IMR-90 (cell line): Measurements from ENCODE around the gene ANO4. TPM values are rescaled to one million over a fixed set of nuclear protein-coding genes. Genes with fewer than 3 reads are reported as not detected.
A peak's percentile ranks its signal among the peaks of the same experiment; 100 is the strongest.

Experiments
- ATAC-seq: fragments of 200-7000 bp; cut with Tn5 transposase; 2 replicates; pipeline ENCODE4 v1.9.1; 2020; ENCODE audit warnings: low read depth, mild to moderate bottlenecking, moderate library complexity
- BruUV-seq: library from RNA; stranded (reverse); fragments of 400-500 nt; replicated peaks from 2 replicates; lab custom pipeline; 2021; lab: Mats Ljungman, UMichigan
- CTCF ChIA-PET: fragments of 300-600 bp; formaldehyde crosslinking; extraction: SDS; loops from one replicate; lab custom pipeline; 2021; ENCODE audit warnings: antibody characterized with exemption; lab: Yijun Ruan, JAX
- POLR2A ChIA-PET: fragments of 300-600 bp; sonication (Branson Sonifier 250); formaldehyde crosslinking; loops from one replicate; lab custom pipeline; 2022; ENCODE audit warnings: antibody characterized with exemption; ENCODE audit not compliant: unreplicated experiment; lab: Charles Lee
- DNase-seq: peaks from one replicate; pipeline ENCODE4 v3.0.0; 2013
- H2AFZ ChIP-seq: replicated peaks from 2 replicates; pipeline ENCODE3; 2013; ENCODE audit warnings: low read length, mild to moderate bottlenecking; ENCODE audit not compliant: poor library complexity
- H2AK5ac ChIP-seq: 2 replicates; pipeline ENCODE4 v1.6.1; 2013; ENCODE audit warnings: low read depth, low read length, inconsistent platforms
- H2AK9ac ChIP-seq: replicated peaks from 2 replicates; pipeline ENCODE3; 2013; ENCODE audit warnings: mild to moderate bottlenecking, low read depth, low read length, moderate library complexity; ENCODE audit not compliant: poor library complexity
- H2BK120ac ChIP-seq: 2 replicates; pipeline ENCODE4 v1.6.1; 2013; ENCODE audit warnings: low read depth, low read length, inconsistent platforms
- H2BK15ac ChIP-seq: 3 replicates; pipeline ENCODE4 v1.6.1; 2013; ENCODE audit warnings: low read depth, low read length, inconsistent platforms
- H2BK20ac ChIP-seq: 2 replicates; pipeline ENCODE4 v1.6.1; 2013; ENCODE audit warnings: low read depth, mild to moderate bottlenecking, inconsistent platforms, low read length, moderate library complexity
- H2BK5ac ChIP-seq: 2 replicates; pipeline ENCODE4 v1.6.1; 2013; ENCODE audit warnings: mild to moderate bottlenecking, low read depth, low read length, inconsistent platforms; ENCODE audit not compliant: poor library complexity, severe bottlenecking
- H3K14ac ChIP-seq: replicated peaks from 2 replicates; pipeline ENCODE4 v1.6.1; 2013; ENCODE audit warnings: low read depth, low read length, inconsistent platforms
- H3K18ac ChIP-seq: 2 replicates; pipeline ENCODE4 v1.6.1; 2013; ENCODE audit warnings: low read depth, low read length, control low read depth
- H3K23ac ChIP-seq: 2 replicates; pipeline ENCODE4 v1.6.1; 2013; ENCODE audit warnings: low read depth, low read length, inconsistent platforms
- H3K27ac ChIP-seq: 2 replicates; pipeline ENCODE4 v1.5.1; 2013; ENCODE audit warnings: mild to moderate bottlenecking, control low read depth, low read length; ENCODE audit not compliant: insufficient read depth
- H3K27me3 ChIP-seq: 2 replicates; pipeline ENCODE4 v1.6.1; 2013; ENCODE audit warnings: low read length; ENCODE audit not compliant: control insufficient read depth, insufficient read depth
- H3K36me3 ChIP-seq: 2 replicates; pipeline ENCODE4 v1.6.1; 2013; ENCODE audit warnings: low read length, mixed read lengths; ENCODE audit not compliant: control insufficient read depth, insufficient read depth
- H3K4ac ChIP-seq: 2 replicates; pipeline ENCODE4 v1.6.1; 2013; ENCODE audit warnings: low read depth, low read length, inconsistent platforms
- H3K4me1 ChIP-seq: 2 replicates; pipeline ENCODE4 v1.6.1; 2013; ENCODE audit warnings: low read length, mixed read lengths; ENCODE audit not compliant: control insufficient read depth, insufficient read depth
- H3K4me2 ChIP-seq: 2 replicates; pipeline ENCODE4 v1.6.1; 2013; ENCODE audit warnings: low read depth, mild to moderate bottlenecking, control low read depth, low read length, moderate library complexity
- H3K4me3 ChIP-seq: 2 replicates; pipeline ENCODE4 v1.5.1; 2013; ENCODE audit warnings: low read depth, mild to moderate bottlenecking, control low read depth, low read length, moderate library complexity; ENCODE audit not compliant: insufficient read depth
- H3K56ac ChIP-seq: 2 replicates; pipeline ENCODE4 v1.6.1; 2013; ENCODE audit warnings: low read length, inconsistent platforms; ENCODE audit not compliant: insufficient read depth; ENCODE audit errors: extremely low read depth
- H3K79me1 ChIP-seq, 2 experiments: 2 replicates each; pipeline ENCODE4 v1.6.1; 2013; ENCODE audit warnings: low read length in 2 of 2, inconsistent platforms in 1 of 2, low read depth in 1 of 2
- H3K9ac ChIP-seq: 2 replicates; pipeline ENCODE4 v1.6.1; 2013; ENCODE audit warnings: low read depth, low read length, control low read depth
- H3K9me1 ChIP-seq: 2 replicates; pipeline ENCODE4 v1.6.1; 2013; ENCODE audit warnings: low read length, inconsistent platforms; ENCODE audit not compliant: insufficient read depth
- H3K9me3 ChIP-seq: 2 replicates; pipeline ENCODE4 v1.6.1; 2013; ENCODE audit warnings: low read length; ENCODE audit not compliant: control insufficient read depth, insufficient read depth
- H4K20me1 ChIP-seq: 2 replicates; pipeline ENCODE4 v1.6.1; 2013; ENCODE audit warnings: low read length, inconsistent platforms; ENCODE audit not compliant: insufficient read depth
- H4K5ac ChIP-seq: 2 replicates; pipeline ENCODE4 v1.6.1; 2013; ENCODE audit warnings: mild to moderate bottlenecking, low read depth, low read length, control low read depth
- H4K8ac ChIP-seq, 2 experiments: 2 replicates each; pipeline ENCODE4 v1.6.1; 2013; ENCODE audit warnings: low read depth in 2 of 2, low read length in 2 of 2, control low read depth in 1 of 2, inconsistent platforms in 1 of 2
- H4K91ac ChIP-seq: 2 replicates; pipeline ENCODE4 v1.6.1; 2013; ENCODE audit warnings: low read depth, low read length, inconsistent platforms; ENCODE audit not compliant: insufficient read depth
- BHLHE40 ChIP-seq: fragments of 150-350 bp; IDR thresholded peaks from 2 replicates; pipeline ENCODE4 v1.6.1; 2016; ENCODE audit warnings: mild to moderate bottlenecking, low read depth, low read length
- CEBPB ChIP-seq: IDR thresholded peaks from 2 replicates; pipeline ENCODE4 v1.6.1; 2012; ENCODE audit warnings: low read depth, low read length, improper control_type of control experiment
- CHD1 ChIP-seq: IDR thresholded peaks from 2 replicates; pipeline ENCODE4 v1.6.1; 2012; ENCODE audit warnings: low read depth, low read length, improper control_type of control experiment
- CTCF ChIP-seq: conservative IDR thresholded peaks from 2 replicates; pipeline ENCODE4 v1.5.1; 2012; ENCODE audit warnings: mild to moderate bottlenecking, low read depth, low read length, improper control_type of control experiment
- ELK1 ChIP-seq: fragments of 150-350 bp; IDR thresholded peaks from 2 replicates; pipeline ENCODE4 v1.6.1; 2016; ENCODE audit warnings: low read depth, mild to moderate bottlenecking, low read length, moderate library complexity, borderline replicate concordance
- FOS ChIP-seq: fragments of 150-350 bp; IDR thresholded peaks from 2 replicates; pipeline ENCODE4 v1.6.1; 2016; ENCODE audit warnings: low read depth, low read length
- MAFK ChIP-seq: IDR thresholded peaks from 2 replicates; pipeline ENCODE4 v1.6.1; 2012; ENCODE audit warnings: low read depth, low read length, improper control_type of control experiment
- MXI1 ChIP-seq: IDR thresholded peaks from 2 replicates; pipeline ENCODE4 v1.6.1; 2012; ENCODE audit warnings: low read depth, mild to moderate bottlenecking, low read length, moderate library complexity, borderline replicate concordance
- NFE2L2 ChIP-seq: fragments of 150-350 bp; IDR thresholded peaks from 2 replicates; pipeline ENCODE4 v1.6.1; 2016; ENCODE audit warnings: low read depth, mild to moderate bottlenecking, low read length
- POLR2A ChIP-seq: IDR thresholded peaks from 2 replicates; pipeline ENCODE4 v1.6.1; 2012; ENCODE audit warnings: mild to moderate bottlenecking, low read depth, low read length
- RAD21 ChIP-seq: IDR thresholded peaks from 2 replicates; pipeline ENCODE4 v1.6.1; 2012; ENCODE audit warnings: low read length, improper control_type of control experiment
- RCOR1 ChIP-seq: IDR thresholded peaks from 2 replicates; pipeline ENCODE4 v1.6.1; 2012; ENCODE audit warnings: mild to moderate bottlenecking, low read length, improper control_type of control experiment; ENCODE audit not compliant: insufficient replicate concordance
- RFX5 ChIP-seq: IDR thresholded peaks from 2 replicates; pipeline ENCODE4 v1.8.0; 2012; ENCODE audit warnings: low read depth, mild to moderate bottlenecking, low read length, moderate library complexity
- SMC3 ChIP-seq: fragments of 150-350 bp; IDR thresholded peaks from 2 replicates; pipeline ENCODE4 v1.6.1; 2016; ENCODE audit warnings: low read depth, mild to moderate bottlenecking, antibody characterized with exemption, low read length, moderate library complexity
- USF2 ChIP-seq: fragments of 150-350 bp; IDR thresholded peaks from 2 replicates; pipeline ENCODE4 v1.6.1; 2017; ENCODE audit warnings: mild to moderate bottlenecking, antibody characterized with exemption, low read length, low read depth
- WGBS, 2 experiments: methylation state at CpG; one replicate each; pipeline versions ENCODE4 v1.1.5 to v1.1.7; 2013; ENCODE audit warnings: missing lambda C conversion rate in 2 of 2; ENCODE audit not compliant: insufficient read length in 1 of 2; ENCODE audit errors: extremely low coverage in 2 of 2; 5-methylcytosine and 5-hydroxymethylcytosine counted together
- dilution Hi-C: fragments of 300-500 bp; cut with HindIII; formaldehyde crosslinking; loops from one replicate; pipeline ENCODE4 v1.14.3; 2018; ENCODE audit warnings: low sequenced_read_pairs; ENCODE audit not compliant: unreplicated experiment
- in situ Hi-C: fragments of 300-500 bp; cut with MboI; formaldehyde crosslinking; loops from 3 replicates; pipeline ENCODE4 v1.14.3; 2019; ENCODE audit warnings: low sequenced_read_pairs, inconsistent platforms, mixed read lengths
- intact Hi-C: fragments of 100-400 bp; cut with micrococcal nuclease; formaldehyde crosslinking; loops from 2 replicates; pipeline ENCODE4 v1.10.0; 2022
- polyA plus RNA-seq, 3 experiments: library from polyadenylated mRNA; depleted of rRNA; stranded (reverse); fragments of >200 nt; gene quantifications; 2 replicates each; pipeline ENCODE4 v1.2.3, GENCODE V29; 2012; ENCODE audit warnings: low replicate concordance in 1 of 3
- total RNA-seq: library from RNA; depleted of rRNA; stranded (reverse); fragments of >200 nt; gene quantifications from 2 replicates; pipeline ENCODE4 v1.2.3, GENCODE V29; 2012

The ANO4 gene
- total and polyA plus RNA-seq, 2 of the 4 experiments (the other 2 are of a cell fraction) = 4.7 to 10.2 TPM

GRCh38 chr12:100755186-100755585 is 39.4 kb upstream of the ANO4 start:
- ChIA-PET CTCF (interaction anchor here (0.5 kb wide), 1 partner anchor 8 kb away, joined by 3 read pairs; no protein-coding TSS in a partner anchor), POLR2A (no interaction called here)
- H2AFZ ChIP-seq = no peak overlapping the region
- no peaks in the 10 kb centered on the region for H3K36me3 ChIP-seq
- no peaks in the 10 kb centered on the region for H3K4me1 ChIP-seq
- H3K9me3 ChIP-seq = peaks cover 3% of the 10 kb centered on the region
- no peak overlapping the region for H4K8ac ChIP-seq
- H4K20me1 ChIP-seq = no peaks in the 10 kb centered on the region
- H3K9me1 ChIP-seq = no peaks in the 10 kb centered on the region
- no peak overlapping the region for H2BK5ac ChIP-seq
- no peak overlapping the region for H3K14ac ChIP-seq
- dilution Hi-C loops (no loop called here), in situ Hi-C loops (no loop called here), intact Hi-C loops (no loop called here)
- DNase-seq (peak; percentile 8), ATAC-seq (no peak)
- no peak overlapping the region for H4K91ac ChIP-seq
- H2BK20ac ChIP-seq = no peak overlapping the region
- BruUV-seq = no TSS peak
- no peak overlapping the region for H2AK5ac ChIP-seq
- H3K4me3 ChIP-seq = no peak overlapping the region
- no peak overlapping the region for H2AK9ac ChIP-seq
- WGBS, 2 experiments = no CpG with 5 or more reads among the region's 1 CpG
- no peak overlapping the region for H3K9ac ChIP-seq
- no peak overlapping the region for H3K4ac ChIP-seq
- no peak overlapping the region for H3K4me2 ChIP-seq
- H3K27me3 ChIP-seq = no peaks in the 10 kb centered on the region
- H2BK120ac ChIP-seq = no peak overlapping the region
- H3K56ac ChIP-seq = no peak overlapping the region
- H3K79me1 ChIP-seq = no peaks in the 10 kb centered on the region
- no peak overlapping the region for H2BK15ac ChIP-seq
- TF ChIP-seq SMC3 (no peak), MXI1 (no peak), RCOR1 (no peak), RAD21 (no peak), CEBPB (no peak), CTCF (no peak), BHLHE40 (no peak), CHD1 (no peak), USF2 (no peak), NFE2L2 (no peak), FOS (no peak), MAFK (no peak), RFX5 (no peak), ELK1 (no peak), POLR2A (no peak)
- no peak overlapping the region for H4K5ac ChIP-seq
- H3K23ac ChIP-seq = no peak overlapping the region
- H3K18ac ChIP-seq = no peak overlapping the region
- H3K27ac ChIP-seq = no peak overlapping the region
